ENCODE data around the gene USP32. TPM values are rescaled to one million over a fixed set of nuclear protein-coding genes. Genes with fewer than 3 reads are reported as not detected.

The USP32 gene
- total RNA-seq, 1 donor from 2014 or later: 53.6 TPM

DNA sequence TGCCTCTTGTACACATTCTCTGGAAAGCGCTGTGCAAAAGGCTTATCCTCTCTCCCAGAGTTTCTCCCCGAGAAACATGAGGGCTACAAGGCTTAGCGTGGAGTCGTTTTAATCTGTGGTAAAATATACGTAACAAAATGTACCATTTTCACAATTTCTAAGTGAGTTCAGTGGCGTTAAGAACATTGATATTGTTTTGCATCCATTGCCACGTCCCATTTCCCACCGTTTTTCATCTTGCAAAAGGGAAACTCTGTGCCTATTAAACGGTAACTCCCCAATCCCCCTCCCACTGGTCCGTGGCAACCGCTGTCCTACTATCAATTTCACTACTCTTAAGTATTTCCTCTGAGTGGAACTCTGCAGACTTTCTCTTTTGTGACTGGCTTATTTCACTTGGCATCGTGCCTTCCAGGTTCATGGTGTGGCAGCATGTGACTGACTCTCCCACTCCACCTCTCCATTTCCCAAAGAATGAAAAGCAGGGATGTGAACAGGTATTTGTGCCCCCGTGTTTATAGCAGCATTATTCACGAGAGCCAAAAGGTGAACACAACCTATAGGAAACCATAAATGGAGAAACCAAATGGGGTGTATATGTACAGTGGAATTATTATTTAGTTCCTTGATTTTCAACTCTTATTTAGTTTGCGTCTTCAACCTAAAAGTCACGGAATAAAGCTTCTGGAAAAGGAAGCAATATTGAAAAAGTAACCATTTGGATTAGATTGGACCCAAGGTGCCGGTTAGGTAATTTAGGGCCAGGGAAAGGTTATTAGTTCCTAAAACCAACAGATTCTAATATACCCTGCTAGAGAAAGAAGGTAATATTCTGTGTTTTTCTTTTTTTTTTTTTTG lies 1.1 kb upstream of the USP32 start:
- H3K36me3 Mint-ChIP-seq (ENCODE audit: unreplicated experiment): no peaks in the 10 kb centered on the region
- no peaks in the 10 kb centered on the region for H3K27me3 Mint-ChIP-seq (ENCODE audit: unreplicated experiment)
- no peaks in the 10 kb centered on the region for H3K9me3 Mint-ChIP-seq (ENCODE audit: unreplicated experiment)
- H3K4me1 Mint-ChIP-seq (ENCODE audit: unreplicated experiment): peaks cover 32% of the 10 kb centered on the region
- H3K27ac Mint-ChIP-seq (ENCODE audit: unreplicated experiment): peak overlapping the region; percentile 99
- no peak for DNase-seq (ENCODE audit: extremely low spot score, unreplicated experiment)
- H3K4me3 Mint-ChIP-seq (ENCODE audit: unreplicated experiment): peak overlapping the region; percentile 88
- TF ChIP-seq, protein P1, sequence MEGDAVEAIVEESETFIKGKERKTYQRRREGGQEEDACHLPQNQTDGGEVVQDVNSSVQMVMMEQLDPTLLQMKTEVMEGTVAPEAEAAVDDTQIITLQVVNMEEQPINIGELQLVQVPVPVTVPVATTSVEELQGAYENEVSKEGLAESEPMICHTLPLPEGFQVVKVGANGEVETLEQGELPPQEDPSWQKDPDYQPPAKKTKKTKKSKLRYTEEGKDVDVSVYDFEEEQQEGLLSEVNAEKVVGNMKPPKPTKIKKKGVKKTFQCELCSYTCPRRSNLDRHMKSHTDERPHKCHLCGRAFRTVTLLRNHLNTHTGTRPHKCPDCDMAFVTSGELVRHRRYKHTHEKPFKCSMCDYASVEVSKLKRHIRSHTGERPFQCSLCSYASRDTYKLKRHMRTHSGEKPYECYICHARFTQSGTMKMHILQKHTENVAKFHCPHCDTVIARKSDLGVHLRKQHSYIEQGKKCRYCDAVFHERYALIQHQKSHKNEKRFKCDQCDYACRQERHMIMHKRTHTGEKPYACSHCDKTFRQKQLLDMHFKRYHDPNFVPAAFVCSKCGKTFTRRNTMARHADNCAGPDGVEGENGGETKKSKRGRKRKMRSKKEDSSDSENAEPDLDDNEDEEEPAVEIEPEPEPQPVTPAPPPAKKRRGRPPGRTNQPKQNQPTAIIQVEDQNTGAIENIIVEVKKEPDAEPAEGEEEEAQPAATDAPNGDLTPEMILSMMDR (IDR thresholded peaks at IDR 0.05): no peak

DNA sequence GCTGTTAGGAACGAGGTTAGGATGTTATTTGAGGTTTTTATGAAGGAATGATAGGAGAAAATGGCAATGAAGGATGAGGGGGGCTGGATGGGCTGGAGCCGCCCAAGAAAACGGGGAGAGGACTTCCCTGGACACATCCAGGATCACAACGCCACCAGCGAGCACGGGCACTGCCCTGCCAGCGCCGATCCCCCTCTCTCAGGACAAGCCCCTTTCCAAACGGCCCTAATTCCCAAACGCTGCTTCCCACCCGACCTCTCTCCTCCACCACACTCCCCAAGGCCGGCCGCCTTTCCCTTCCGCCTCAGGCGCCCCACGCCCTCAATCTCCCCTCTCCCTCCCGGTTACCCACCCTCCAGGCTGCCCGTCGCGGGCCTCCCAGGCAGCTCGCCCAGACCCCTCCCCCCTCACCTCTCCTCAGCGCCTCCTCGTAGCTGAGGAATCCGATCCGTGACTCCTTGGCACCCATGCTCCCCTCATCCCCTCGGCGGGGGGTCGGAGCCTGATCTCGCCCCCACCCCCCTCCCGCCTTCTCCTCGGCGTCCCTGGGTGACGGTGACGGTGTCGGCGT lies 377 bp downstream of the USP32 start:
- H3K9me3 Mint-ChIP-seq (ENCODE audit: unreplicated experiment): no peaks in the 10 kb centered on the region
- no peaks in the 10 kb centered on the region for H3K27me3 Mint-ChIP-seq (ENCODE audit: unreplicated experiment)
- H3K36me3 Mint-ChIP-seq (ENCODE audit: unreplicated experiment): no peaks in the 10 kb centered on the region
- TF ChIP-seq, protein P1 (IDR thresholded peaks at IDR 0.05): no peak
- H3K4me3 Mint-ChIP-seq (ENCODE audit: unreplicated experiment): peak overlapping the region; percentile 88
- DNase-seq (ENCODE audit: extremely low spot score, unreplicated experiment): peak; percentile 90
- peak overlapping the region; percentile 99 for H3K27ac Mint-ChIP-seq (ENCODE audit: unreplicated experiment)
- peaks cover 36% of the 10 kb centered on the region for H3K4me1 Mint-ChIP-seq (ENCODE audit: unreplicated experiment)

GRCh38 chr17:60390925-60391470 lies 935 bp downstream of the USP32 start:
- TF ChIP-seq, protein P1 (IDR thresholded peaks at IDR 0.05): no peak
- peak overlapping the region; percentile 88 for H3K4me3 Mint-ChIP-seq (ENCODE audit: unreplicated experiment)
- no peaks in the 10 kb centered on the region for H3K27me3 Mint-ChIP-seq (ENCODE audit: unreplicated experiment)

DNA sequence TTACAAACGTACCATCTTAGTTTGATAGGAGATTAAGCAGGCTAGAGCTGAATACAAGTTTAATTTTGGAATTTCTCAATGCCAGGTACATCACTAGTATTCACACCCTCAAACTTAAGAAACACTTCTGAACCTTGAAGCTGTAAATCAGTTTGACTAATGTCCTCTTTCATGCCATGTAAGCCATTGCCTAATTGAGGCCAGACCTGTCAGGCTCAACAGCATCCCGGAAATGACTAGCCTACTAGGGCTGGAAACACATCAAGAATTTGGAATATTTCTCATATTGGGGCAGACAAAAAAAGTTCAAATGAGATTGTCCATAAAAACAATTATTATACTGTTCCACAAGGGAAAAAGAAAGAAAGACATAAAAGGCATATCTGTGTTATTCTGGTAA lies 1.7 kb downstream of the USP32 start:
- no peak for DNase-seq (ENCODE audit: extremely low spot score, unreplicated experiment)
- peak overlapping the region; percentile 99 for H3K27ac Mint-ChIP-seq (ENCODE audit: unreplicated experiment)
- peaks cover 48% of the 10 kb centered on the region for H3K4me1 Mint-ChIP-seq (ENCODE audit: unreplicated experiment)
- no peaks in the 10 kb centered on the region for H3K9me3 Mint-ChIP-seq (ENCODE audit: unreplicated experiment)
- no peaks in the 10 kb centered on the region for H3K27me3 Mint-ChIP-seq (ENCODE audit: unreplicated experiment)
- H3K4me3 Mint-ChIP-seq (ENCODE audit: unreplicated experiment): peak overlapping the region; percentile 88
- H3K36me3 Mint-ChIP-seq (ENCODE audit: unreplicated experiment): no peaks in the 10 kb centered on the region
- TF ChIP-seq, protein P1 (IDR thresholded peaks at IDR 0.05): no peak

More at GRCh38 chr17:60390925-60391470, 935 bp downstream of the USP32 start:
- DNase-seq (ENCODE audit: extremely low spot score, unreplicated experiment): no peak
- Mint-ChIP-seq H3K36me3 (ENCODE audit: unreplicated experiment) (no peaks in the 10 kb centered on the region), H3K27ac (ENCODE audit: unreplicated experiment) (peak overlapping the region; percentile 99), H3K9me3 (ENCODE audit: unreplicated experiment) (no peaks in the 10 kb centered on the region), H3K4me1 (ENCODE audit: unreplicated experiment) (peaks cover 42% of the 10 kb centered on the region)

DNA sequence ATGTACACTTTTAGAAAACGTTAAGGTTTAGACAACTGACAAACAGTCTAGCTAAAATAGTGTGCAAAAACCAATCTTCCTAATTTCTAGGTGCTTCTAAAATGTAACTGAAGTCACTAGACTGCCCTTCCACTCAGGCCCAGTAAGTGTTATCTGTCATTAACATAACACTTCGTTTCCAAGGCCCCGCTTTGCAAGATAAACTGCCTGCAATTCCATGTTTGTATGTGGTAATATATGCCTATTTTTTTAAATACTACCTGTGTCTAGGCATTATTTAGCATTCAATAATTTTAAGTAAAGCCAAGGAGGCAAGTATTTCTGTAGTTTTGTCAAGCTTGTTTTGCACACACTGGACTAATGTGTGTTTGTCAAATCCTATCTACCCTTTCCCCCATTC lies 3.2 kb downstream of the USP32 start:
- peaks cover 54% of the 10 kb centered on the region for H3K4me1 Mint-ChIP-seq (ENCODE audit: unreplicated experiment)
- no peak for DNase-seq (ENCODE audit: extremely low spot score, unreplicated experiment)
- H3K36me3 Mint-ChIP-seq (ENCODE audit: unreplicated experiment): no peaks in the 10 kb centered on the region
- TF ChIP-seq, protein P1 (IDR thresholded peaks at IDR 0.05): no peak
- peak overlapping the region; percentile 56 for H3K27ac Mint-ChIP-seq (ENCODE audit: unreplicated experiment)
- H3K27me3 Mint-ChIP-seq (ENCODE audit: unreplicated experiment): no peaks in the 10 kb centered on the region
- H3K9me3 Mint-ChIP-seq (ENCODE audit: unreplicated experiment): no peaks in the 10 kb centered on the region
- no peak overlapping the region for H3K4me3 Mint-ChIP-seq (ENCODE audit: unreplicated experiment)

Data from osteocyte (in vitro differentiated cells).